Stimulated activated CD4-positive, alpha-beta T cell treated with anti-CD3 and anti-CD28 coated beads, TNF-alpha, amount 100 ng/mL, for 24 hours (primary cell): ENCODE data around the gene MYL11.

ENCODE experiments used
- DNase-seq, 3 experiments: peaks; one replicate each; pipeline ENCODE4 v3.0.0-alpha.2; 2020; ENCODE audit warnings: low read depth in 3 of 3

The MYL11 gene

DNA sequence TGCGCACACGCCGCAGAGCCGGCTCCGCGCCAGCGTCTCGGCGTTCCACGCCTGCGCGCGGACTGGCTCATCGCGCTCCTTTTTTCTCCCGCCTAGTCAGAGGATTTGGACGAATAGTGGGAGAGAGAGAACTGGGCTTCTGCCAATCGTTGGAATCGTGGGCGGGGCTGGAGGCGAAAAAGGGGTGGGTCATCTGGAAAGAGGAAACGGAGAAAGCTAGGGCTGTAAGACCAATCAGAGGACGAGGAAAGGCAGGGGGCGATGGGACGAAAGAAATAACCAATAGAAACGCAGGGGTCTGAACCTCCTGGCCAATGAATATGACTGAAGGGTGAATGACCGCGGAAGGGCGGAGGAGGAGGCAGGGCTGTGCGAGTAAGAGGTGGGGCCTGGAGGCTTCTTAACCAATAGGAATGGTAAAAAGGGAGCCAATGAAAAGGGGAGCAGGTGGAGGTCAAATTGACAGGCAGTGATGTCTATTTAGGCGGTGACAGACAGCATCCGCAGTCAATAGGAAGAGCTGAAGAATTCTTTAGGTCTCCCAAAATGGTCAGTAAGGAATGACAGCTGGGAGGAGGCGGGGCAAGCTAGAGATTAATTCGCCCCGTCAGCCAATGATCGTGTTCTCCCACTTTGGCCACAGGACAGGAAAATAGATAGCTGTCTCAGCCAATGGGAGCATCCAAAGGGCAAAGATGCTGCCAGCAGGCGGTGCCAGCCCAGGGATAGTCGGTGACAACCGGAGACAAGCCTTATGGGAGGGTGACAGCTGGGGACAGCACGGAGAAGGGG is 4.0 kb upstream of the MYL11 start, which contains the start of gene TBC1D10B:
TBC1D10B (minus strand) TSS at position 39 of the 792 bp plus-strand sequence. CDS start 311 bp downstream, outside the sequence.
- DNase-seq, result peak; percentile 97 to 99 (median 99)

DNA sequence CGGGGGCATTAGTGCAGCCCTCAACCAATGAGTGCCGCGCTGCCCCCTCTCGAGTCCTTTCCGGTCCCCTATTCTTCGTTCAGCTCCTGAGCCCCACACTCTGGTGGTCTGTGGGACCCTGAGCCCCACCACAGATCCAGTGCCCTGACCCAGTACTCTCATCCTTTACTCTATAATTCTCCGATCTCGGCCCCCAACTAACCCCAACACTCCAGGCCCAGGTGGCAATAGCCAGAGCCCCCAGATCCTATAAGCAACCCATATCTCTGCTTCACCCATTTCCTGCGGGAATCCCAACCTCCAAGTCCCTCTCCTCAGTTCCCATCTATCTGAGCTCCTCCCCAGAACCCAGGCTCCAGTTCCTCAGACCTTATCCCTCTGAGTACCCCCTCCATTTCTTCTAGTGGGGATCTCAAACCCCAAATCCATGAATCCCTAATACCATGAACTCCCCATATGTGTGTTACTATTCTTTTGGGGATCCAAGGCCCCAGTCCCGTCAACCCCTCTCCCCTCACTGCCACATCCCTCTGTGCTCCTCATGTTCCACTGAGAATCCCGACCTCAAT is 3.3 kb upstream of the MYL11 start:
- no peak for DNase-seq

DNA sequence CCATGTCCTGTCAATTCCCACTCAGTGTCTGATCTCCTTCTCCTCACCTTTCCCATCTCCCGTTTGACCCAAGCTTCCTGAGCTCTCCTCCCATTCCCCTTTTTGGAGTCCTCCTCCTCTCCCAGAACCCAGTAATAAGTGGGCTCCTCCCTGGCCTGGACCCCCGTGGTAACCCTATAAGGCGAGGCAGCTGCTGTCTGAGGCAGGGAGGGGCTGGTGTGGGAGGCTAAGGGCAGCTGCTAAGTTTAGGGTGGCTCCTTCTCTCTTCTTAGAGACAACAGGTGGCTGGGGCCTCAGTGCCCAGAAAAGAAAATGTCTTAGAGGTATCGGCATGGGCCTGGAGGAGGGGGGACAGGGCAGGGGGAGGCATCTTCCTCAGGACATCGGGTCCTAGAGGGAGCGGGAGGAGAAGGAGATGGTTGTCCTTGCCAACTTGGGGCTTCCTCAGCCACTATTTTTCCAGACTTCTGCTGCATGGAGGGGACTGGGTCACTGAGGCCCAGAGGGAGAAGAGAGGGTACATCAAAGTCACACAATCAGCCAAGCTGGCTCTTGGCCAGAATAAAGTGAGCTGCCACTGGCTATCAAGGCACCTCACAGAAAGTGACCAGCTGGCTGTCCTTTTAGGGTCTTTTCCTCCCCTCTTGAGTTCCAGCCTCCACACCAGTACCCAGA is 2.4 kb upstream of the MYL11 start:
- DNase-seq, result no peak

DNA sequence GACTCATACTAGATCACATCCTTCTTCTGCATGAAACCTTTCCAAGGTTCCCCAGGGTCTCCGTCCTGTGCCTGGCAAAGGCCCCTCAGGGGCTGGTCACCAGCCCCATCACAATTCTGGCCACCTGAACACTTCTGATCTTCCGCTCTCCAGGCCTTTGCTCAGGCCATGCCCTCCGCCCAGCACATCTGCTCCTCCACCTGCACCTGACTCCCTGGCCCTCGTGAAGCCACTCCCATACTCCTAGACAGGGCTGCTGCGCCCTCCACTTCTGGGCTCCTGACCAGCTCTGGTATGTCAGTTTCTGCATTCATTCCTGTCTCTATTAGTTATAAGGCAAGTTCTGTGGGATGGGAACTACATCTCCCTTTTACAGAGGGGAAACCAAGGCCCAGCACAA is 1.9 kb upstream of the MYL11 start:
- no peak for DNase-seq

DNA sequence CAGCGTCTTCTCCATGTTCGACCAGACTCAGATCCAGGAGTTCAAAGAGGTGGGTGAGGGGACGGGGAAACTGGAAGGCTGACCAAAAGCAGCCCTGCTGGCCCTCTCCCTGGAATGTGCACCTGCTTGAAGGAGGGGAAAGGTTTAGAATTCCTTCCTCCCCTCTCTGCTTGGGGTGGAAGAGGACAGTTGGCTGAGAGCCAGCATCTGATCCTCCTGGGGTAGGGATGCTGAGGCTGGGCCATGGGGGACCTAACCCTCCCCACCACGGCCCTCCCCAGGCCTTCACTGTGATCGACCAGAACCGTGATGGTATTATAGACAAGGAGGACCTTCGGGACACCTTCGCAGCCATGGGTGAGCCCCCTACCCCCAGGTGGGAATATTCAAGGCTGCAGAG is 1.3 kb downstream of the MYL11 start:
- DNase-seq, result no peak

DNA sequence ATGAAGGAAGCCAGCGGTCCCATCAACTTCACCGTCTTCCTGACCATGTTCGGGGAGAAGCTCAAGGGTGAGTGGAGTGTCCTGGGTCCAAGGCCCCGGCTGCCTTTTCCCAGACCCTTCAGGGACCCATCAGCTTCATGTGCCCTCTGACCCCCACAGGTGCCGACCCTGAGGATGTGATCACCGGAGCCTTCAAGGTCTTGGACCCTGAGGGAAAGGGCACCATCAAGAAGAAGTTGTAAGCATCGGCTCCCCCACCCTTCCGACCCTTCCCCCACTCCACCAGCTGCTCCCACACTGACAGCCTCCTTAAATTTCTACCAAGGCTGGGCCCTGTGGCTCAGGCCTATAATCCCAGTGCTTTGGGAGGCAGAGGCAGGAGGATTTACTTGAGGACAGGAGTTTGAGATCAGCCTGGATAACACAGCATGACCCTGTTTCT is 1.9 kb downstream of the MYL11 start:
- DNase-seq, result no peak

DNA sequence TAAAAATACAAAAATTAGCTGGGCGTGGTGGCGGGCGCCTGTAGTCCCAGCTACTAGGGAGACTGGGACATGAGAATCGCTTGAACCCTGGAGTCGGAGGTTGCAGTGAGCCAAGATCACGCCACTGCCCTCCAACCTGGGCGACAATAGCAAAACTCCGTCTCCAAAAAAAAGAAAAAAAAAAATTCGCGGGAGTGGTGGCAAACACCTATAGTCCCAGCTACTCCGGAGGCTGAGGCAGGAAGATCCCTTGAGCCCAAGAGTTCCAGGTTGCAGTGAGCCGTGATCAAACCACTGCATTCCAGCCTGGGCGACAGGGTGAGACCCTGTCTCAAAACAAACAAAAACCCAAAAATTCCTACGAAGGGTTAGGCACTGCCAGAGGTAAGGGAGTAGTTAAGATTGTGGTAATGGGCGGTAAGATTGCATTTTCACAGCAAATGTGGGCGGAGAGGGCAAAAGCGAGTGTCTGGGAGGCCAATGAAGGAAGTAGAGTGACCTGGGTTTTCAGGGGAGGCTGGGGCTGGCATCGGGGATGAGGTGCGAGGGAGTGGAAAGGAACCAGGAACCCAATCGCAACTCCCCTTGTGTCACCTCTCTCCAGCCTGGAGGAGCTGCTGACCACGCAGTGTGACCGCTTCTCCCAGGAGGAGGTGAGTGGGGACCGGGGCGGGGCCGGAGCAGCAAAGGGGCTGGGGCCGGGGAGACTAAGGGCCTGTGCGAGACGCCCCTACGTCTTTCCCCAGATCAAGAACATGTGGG is 2.6 kb downstream of the MYL11 start:
- DNase-seq, result no peak

DNA sequence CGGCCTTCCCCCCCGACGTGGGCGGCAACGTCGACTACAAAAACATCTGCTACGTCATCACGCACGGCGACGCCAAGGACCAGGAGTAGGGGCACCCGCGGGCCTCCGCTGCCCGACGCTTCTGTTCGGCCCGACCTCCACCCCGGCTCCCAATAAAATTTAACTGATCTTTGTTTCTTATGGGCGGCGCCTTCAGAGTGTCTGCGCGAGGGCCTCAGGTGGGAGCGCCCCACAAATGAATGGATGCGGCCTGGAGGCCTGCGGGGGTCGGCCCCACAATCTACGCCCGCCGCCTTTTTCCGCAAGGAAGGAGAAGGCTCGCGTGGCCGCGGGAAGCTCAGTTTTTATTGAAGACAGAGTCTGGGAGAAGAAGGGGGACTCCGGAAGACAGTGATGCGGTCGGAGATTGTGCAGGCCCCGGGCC is 3.2 kb downstream of the MYL11 start:
- DNase-seq, result peak; percentile 62 to 85 (median 71)

DNA sequence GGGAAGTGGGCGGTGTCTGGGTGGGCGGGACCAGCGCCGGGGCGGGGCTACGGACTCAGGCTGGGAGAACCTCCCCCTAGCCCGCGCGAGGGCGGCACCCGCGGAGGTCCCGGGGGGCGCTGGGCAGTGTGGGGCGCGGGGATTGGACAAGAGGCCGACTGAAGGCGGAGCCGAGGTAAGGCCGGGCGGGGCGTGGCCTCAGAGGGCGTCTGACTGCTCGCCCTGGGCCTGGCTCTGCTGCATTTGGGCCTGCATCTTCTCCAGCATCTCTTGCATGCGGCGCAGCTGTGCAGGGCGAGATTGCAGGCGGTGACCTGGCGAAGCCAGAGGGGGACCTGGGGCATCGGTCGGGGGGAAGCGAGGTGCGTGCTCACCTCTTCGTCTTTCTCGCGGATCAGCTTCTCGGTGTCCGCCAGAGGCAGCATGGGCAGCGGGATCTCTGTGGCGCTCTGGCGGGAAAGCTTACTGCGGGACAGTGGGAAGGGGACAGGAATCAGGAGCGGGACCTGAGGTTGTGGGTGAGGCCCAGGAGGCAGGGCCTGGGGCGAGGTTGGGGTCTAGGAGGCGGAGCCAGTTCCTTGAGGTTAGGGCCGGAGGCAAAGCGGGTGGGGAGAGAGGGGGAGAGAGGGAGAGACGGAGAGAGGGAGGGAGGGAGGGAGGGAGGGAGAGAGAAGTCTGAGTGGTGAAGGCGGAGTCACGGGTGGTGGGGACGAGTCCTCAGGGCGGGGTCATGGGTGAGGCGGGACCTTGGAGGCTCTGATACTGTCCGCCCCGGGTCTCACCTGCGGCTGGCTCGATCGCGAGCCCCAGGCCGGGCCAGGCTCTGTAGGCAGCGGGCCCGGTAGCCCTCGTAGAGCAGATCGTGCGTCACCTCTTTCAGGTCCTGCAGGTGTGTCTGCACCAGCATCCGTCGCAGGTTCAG is 3.9 kb downstream of the MYL11 start:
- peak; percentile 97 to 99 (median 99) for DNase-seq

DNA sequence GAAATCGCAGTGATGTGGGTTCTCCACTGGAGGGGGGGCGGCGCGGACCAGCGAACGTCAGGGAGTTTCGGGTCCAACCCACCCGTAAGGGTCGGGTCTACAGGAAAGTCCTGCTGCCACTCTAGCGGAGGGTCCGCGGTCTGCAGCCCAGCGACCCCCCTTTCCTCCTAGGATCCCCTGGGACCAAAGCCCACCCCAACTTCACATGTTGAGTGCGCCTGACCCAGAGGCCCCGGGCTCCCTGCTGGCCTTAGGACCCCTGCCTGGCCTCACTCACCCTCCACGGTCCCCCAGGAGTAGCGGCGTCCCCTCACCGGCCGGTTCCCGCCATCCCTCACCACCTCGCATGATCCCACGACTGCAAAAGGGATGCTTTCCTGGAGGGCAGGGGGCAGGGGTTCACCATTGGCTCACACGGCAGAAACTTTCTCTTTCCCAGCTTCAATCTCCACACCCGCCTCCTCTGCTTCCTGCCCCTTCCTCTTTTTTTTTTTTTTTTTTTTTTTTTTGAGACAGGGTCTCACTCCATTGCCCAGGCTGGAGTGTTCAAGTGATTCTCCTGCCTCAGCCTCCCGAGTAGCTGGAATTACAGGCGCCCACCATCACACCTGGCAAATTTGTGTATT is 4.7 kb downstream of the MYL11 start:
- no peak for DNase-seq

DNA sequence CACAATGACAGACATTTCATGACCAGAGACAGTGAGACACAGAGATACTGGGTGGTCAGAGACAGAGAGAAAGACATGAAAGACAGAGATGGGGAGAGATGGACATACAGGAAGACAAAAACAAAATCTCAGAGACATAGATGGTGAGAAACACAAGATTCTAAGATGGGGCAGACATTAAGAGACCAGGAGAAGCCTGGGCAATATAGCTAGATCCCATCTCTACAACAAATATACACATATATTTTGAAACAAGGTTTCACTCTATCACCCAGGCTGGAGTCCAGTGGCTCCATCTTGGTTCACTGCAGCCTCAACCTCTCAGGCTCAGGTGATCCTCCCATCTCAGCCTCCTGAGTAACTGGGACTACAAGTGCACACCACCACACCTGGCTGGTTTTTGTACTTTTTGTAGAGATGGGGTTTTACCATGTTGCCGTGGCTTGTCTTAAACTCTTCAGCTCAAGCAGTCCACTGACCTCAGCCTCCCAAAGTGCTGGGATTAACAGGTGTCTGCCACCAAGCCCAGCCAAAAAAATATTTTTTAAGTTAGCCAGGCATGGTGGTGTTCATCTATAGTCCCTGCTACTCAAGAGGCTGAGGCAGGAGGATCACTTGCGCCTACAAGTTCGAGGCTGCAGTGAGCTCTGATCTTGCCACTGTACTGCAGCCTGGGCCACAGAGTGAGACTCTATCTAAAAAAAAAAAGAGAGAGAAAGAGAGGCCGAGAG is 5.6 kb downstream of the MYL11 start:
- no peak for DNase-seq

DNA sequence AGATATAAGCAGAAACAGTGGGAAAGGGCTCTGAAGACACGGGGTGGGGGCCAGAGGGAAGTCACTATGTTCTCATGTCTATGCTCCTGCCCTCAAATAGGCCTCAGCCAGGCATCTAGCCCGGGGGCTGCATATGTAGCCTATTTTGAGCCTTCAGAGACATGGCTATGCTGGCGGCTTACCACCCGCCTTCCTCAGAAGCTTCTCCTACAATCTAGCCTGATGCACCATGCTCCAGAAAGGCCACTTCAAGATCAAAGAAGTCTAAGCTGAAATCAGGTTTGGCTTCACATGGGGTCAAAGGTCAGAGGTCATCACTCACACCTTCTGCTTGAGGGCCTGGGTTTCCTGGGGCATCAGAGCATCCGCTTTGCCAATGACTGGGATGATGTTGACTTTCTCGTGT is 6.2 kb downstream of the MYL11 start:
- DNase-seq, result no peak

DNA sequence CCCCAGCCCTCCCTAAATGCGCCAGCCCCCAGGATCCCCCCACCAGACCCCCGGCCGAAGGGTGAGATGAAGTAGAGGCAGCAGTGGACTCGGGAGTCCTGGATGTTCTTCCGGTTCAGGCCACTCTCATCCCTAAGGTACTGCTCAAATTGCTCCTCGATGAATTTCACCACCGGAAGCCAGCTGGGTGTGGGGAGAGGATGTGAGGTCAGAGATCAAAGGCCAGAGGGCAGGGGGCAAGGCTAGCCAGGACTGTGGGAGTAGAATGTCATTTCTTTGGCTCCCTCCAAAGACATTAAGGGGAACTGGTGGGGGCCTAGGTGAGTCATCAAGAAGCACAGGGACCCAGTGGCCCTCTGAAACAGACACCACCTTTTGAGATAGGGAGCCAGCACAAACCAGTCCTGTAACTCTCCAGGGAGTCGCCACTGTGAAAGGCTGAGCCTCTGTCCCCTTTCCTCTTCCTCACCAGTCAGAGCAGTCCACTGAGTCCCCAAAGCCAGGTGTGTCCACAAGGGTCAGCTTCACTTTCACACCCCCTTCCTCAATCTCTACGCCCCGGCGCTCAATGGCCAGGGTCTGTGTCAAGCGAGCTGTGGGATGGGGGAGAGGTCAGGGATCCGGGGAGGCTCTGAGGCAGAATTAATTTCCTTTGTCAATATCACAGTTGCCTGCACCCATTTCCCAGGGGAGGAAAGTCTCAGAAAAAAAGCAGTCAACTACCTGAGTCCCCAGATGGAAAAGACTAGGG is 6.9 kb downstream of the MYL11 start:
- no peak for DNase-seq

DNA sequence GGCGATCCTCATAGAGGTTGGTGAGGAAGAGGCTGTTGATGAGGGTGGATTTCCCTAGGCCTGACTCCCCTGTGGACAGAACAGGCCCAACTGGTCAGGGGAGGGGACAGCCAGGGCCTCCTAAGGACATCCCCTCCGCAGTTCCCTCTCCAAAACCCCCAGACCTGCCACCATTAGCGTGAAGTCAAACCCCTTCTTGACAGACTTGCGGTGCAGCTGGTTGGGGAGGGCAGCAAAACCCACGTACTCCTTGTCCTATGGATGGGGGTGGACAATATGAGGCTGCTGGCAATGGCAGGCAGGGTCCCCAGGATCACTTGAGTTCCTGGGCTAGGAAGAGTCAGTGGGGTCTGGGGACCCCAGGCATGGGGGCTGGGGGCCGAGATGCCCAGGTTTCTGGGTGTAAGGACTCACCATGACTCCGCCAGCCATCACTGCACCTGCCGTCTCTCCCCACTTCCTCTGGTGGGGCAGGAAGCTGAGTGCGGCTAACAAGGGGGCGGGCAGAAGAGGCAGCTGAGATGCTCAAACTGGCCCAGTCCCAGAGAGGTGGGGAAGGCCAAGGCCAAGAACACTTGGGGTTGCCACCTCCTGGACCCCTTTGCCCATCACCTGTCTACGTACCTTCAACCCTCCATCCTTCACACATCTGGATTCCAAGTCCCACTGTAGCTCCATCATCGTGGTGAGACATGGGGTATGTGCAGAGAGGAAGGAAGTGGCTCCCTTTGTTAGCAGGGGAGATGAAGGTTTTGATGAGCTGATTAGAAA is 7.7 kb downstream of the MYL11 start, which contains the start of gene SEPTIN1:
SEPTIN1 (minus strand) TSS at position 451 of the 771 bp plus-strand sequence; CDS start at position 432, 19 bp downstream.
- peak; percentile 53 to 80 (median 58) for DNase-seq

DNA sequence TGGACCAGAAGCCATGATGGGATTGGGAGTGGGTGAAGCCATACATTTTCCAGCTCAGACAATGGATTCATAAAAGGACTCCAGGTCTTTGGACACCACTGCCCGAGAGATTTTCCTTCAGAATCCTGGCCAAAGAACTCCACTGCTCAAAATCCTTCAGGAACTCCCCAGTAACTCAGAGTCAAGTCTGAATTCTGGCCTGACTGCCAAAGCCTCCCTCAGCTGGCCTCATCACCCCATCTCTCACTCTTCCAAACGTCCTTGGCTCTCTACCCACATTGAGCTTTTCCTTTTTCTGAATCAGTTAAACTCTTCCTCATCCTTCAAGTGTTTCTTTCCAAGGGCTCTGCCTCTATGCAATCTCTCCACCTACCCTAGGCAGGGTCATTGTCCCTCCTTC is 8.9 kb downstream of the MYL11 start:
- DNase-seq, result no peak

DNA sequence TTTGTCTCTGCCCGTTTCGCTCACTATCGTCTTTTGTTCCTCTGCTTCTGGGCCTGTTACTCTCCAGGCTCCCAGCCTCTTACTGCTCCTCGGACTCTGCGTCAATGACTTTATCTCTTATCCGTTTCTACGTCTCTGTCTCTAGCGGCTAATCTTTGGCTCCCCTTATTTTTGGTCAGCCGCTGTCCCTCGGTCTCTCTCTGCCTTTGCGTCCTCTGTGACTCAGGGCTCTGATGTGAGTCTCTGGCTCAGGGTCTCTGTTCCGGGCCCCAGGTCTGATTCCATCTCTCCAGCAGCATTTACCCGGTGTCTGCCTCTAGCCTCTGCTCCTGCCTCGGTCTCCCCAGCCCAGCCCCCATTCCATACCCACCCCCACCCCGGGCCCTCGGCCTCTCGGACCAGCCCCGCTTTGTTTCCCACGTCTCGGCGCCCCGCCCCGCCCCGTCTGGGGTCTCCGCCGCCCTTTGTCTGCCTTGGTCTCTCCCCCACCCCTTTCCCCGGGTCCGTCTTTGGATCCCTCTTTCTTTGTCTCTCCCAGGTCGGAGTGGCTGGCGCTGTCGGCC is 20.1 kb downstream of the MYL11 start:
- no peak for DNase-seq

DNA sequence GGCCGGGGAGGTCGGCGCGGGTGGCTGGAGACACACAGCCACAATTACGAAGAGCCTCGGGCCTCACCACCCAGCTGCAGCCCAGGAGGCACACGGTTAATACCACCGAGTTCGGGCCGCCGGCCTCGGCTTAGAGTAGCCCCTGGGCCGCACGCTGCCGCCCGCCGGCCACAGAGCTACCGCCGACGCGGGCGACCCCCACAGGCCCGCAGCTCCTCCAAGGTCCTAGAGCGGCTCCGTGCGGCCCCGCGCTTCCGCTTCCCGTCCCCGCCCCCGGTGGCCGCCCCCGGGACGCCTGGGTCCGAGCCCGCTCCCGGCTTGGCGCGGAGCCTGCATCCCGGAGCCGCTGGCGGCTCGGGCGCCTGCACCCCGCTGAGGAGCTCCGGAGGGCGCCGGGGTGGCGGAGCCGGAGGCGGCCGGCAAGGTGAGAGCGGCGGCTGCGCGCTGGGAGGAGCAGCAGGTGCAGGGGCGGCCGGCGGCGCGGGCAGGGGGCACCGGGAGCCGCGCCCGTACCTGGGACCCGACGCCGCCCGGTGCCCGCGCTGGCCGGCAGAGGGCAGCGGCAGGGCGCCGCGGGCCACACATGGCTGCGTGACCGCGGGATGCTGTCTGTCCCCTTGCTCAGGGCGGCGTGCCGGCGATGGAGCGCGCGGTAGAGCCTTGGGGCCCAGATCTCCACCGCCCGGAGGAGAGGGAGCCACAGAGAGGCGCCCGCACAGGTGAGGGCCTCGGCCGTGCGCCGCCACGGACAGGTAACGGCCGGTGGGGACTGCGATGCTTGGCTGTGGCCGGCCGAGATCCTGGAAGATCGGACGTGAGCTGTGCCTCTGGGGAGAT is 20.8 kb downstream of the MYL11 start, which contains the start of gene ZNF48:
ZNF48 (plus strand) TSS at position 266 of the 837 bp plus-strand sequence; CDS start at position 641, 375 bp downstream.
- peak in 2 of 3 experiments; percentile 16 to 61 for DNase-seq
